DMS 273 (cell line): Measurements from ENCODE around the gene TRIO.

ENCODE experiments used
- DNase-seq: peaks from one replicate; lab custom pipeline; 2025; ENCODE audit not compliant: unreplicated experiment; lab: John Stamatoyannopoulos, UW

TRIO gene

GRCh38 chr5:14284392-14285148 lies 141.4 kb downstream of the TRIO start:
- no peak for DNase-seq

- DNase-seq = no peak
Measured at GRCh38 chr5:14286007-14286406, 142.9 kb downstream of the TRIO start.

GRCh38 chr5:14286574-14287421 lies 143.7 kb downstream of the TRIO start:
- no peak for DNase-seq

GRCh38 chr5:14292766-14293658 lies 149.9 kb downstream of the TRIO start:
- no peak for DNase-seq

- DNase-seq = peak; percentile 32
Measured at GRCh38 chr5:14295610-14296009, 152.5 kb downstream of the TRIO start.

- peak; percentile 85 for DNase-seq
Measured at GRCh38 chr5:14296533-14297331, 153.6 kb downstream of the TRIO start.

- DNase-seq = no peak
Measured at GRCh38 chr5:14297697-14298096, 154.6 kb downstream of the TRIO start.

GRCh38 chr5:14298126-14298847 lies 155.1 kb downstream of the TRIO start:
- no peak for DNase-seq

GRCh38 chr5:14299666-14300065 lies 156.5 kb downstream of the TRIO start:
- no peak for DNase-seq

GRCh38 chr5:14301186-14301585 lies 158.0 kb downstream of the TRIO start:
- DNase-seq = peak; percentile 25

GRCh38 chr5:14302330-14302729 lies 159.2 kb downstream of the TRIO start:
- DNase-seq = no peak

GRCh38 chr5:14305045-14305444 lies 161.9 kb downstream of the TRIO start:
- DNase-seq = peak; percentile 33

GRCh38 chr5:14306329-14306815 lies 163.2 kb downstream of the TRIO start:
- DNase-seq = peak; percentile 16

GRCh38 chr5:14308384-14309154 lies 165.4 kb downstream of the TRIO start:
- DNase-seq = no peak

GRCh38 chr5:14309199-14309598 lies 166.1 kb downstream of the TRIO start:
- DNase-seq = no peak

GRCh38 chr5:14309878-14310531 lies 166.9 kb downstream of the TRIO start:
- no peak for DNase-seq

GRCh38 chr5:14310901-14311300 lies 167.8 kb downstream of the TRIO start:
- DNase-seq = peak; percentile 96

GRCh38 chr5:14313986-14314690 lies 171.0 kb downstream of the TRIO start:
- no peak for DNase-seq
